Measurements from ENCODE around the gene ACOT12. TPM values are rescaled to one million over a fixed set of nuclear protein-coding genes. Genes with fewer than 3 reads are reported as not detected.

ACOT12 gene
- polyA plus RNA-seq, 3 donors: not detected

DNA sequence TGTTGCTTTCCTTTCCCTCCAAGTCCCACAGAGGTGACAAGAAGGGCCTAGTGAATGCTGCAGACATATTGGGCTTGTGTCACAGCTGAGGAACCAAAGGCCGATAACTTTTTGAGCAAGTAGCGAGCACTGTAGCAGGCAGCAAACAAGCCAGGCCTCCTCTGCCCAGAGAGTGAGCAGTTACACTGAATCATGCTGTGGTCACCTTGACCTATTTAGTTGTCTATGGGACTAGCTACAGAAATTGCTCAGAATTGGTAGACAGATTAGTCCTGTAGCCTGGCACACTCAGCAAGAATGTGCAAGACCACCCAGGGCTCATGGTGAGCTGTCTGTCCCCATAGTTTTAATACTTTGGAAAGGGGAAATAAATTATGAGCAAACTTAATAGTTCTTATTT, 67.4 kb downstream of the ACOT12 start:
- Mint-ChIP-seq H3K4me3 (no peak overlapping the region), H3K27me3 (ENCODE audit: low read depth in 3 of 3) (peaks cover 0 to 4% (median 2%) of the 10 kb centered on the region in 3 donors), H3K27ac (no peak overlapping the region), H3K4me1 (no peaks in the 10 kb centered on the region), H3K36me3 (no peaks in the 10 kb centered on the region), H3K9me3 (peaks cover 0 to 4% (median 0%) of the 10 kb centered on the region in 7 donors)
- 96% methylated on average over 2 of the region's 2 CpGs for WGBS (ENCODE audit: insufficient coverage)
- no peak overlapping the region for H2AFZ ChIP-seq (ENCODE audit: insufficient read depth, low read depth, low read length, poor library complexity, severe bottlenecking)
- no peak overlapping the region for H3K4me2 ChIP-seq (replicated peaks; ENCODE audit: extremely low read depth, low read length, poor library complexity, severe bottlenecking)
- no peak overlapping the region for H3K9ac ChIP-seq (ENCODE audit: insufficient read depth, low read length, poor library complexity, severe bottlenecking)
- H3K4me1 ChIP-seq (ENCODE audit: control insufficient read depth in 1 of 2, insufficient read depth in 2 of 2, low read length in 2 of 2): no peaks in the 10 kb centered on the region
- H3K27me3 ChIP-seq (ENCODE audit: control insufficient read depth in 2 of 2, insufficient read depth in 2 of 2, low read length in 2 of 2): no peaks in the 10 kb centered on the region
- TF ChIP-seq, protein P1, sequence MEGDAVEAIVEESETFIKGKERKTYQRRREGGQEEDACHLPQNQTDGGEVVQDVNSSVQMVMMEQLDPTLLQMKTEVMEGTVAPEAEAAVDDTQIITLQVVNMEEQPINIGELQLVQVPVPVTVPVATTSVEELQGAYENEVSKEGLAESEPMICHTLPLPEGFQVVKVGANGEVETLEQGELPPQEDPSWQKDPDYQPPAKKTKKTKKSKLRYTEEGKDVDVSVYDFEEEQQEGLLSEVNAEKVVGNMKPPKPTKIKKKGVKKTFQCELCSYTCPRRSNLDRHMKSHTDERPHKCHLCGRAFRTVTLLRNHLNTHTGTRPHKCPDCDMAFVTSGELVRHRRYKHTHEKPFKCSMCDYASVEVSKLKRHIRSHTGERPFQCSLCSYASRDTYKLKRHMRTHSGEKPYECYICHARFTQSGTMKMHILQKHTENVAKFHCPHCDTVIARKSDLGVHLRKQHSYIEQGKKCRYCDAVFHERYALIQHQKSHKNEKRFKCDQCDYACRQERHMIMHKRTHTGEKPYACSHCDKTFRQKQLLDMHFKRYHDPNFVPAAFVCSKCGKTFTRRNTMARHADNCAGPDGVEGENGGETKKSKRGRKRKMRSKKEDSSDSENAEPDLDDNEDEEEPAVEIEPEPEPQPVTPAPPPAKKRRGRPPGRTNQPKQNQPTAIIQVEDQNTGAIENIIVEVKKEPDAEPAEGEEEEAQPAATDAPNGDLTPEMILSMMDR (IDR thresholded peaks at IDR 0.05): no peak
- H3K9me3 ChIP-seq (replicated peaks in 1 of 2; ENCODE audit: control insufficient read depth in 1 of 2, insufficient read depth in 1 of 2, low read length in 2 of 2): no peaks in the 10 kb centered on the region
- no peak for DNase-seq
- no peaks in the 10 kb centered on the region for H3K36me3 ChIP-seq (replicated peaks in 1 of 2; ENCODE audit: control insufficient read depth in 1 of 2, insufficient read depth in 2 of 2, low read length in 2 of 2)
- H3K4me3 ChIP-seq (replicated peaks in 1 of 3; ENCODE audit: low read depth in 2 of 3, low read length in 3 of 3): no peak overlapping the region
- no peak overlapping the region for H3K27ac ChIP-seq (ENCODE audit: low read depth in 1 of 2, low read length in 2 of 2)
- no peaks in the 10 kb centered on the region for H3K79me2 ChIP-seq (ENCODE audit: insufficient read depth, low read length)
- intact Hi-C loops (cut with micrococcal nuclease): no loop called here
- H4K20me1 ChIP-seq (ENCODE audit: insufficient read depth, low read length): no peaks in the 10 kb centered on the region

DNA sequence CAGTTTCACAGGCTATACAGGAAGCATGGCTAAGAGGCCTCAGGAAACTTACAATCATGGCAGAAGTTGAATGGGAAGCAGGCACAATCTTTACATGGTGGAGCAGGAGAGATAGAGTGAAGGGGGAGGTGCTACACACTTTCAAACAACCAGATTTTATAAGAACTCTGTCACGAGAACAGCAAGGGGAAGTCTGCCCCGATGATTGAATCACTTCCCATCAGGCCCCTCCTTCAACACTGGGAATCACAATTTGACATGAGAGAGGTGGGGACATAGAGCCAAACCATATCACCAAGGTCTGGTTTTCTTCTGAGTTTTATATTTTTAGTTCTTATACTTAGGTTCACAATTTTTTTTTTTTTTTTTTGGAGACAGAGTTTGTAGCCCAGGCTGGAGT, 76.4 kb downstream of the ACOT12 start:
- Histone ChIP-seq H2AFZ (ENCODE audit: insufficient read depth, low read depth, low read length, poor library complexity, severe bottlenecking) (no peak overlapping the region), H3K4me3 (replicated peaks in 1 of 3; ENCODE audit: low read depth in 2 of 3, low read length in 3 of 3) (no peak overlapping the region), H3K27me3 (ENCODE audit: control insufficient read depth in 2 of 2, insufficient read depth in 2 of 2, low read length in 2 of 2) (no peaks in the 10 kb centered on the region), H3K27ac (ENCODE audit: low read depth in 1 of 2, low read length in 2 of 2) (no peak overlapping the region), H3K4me2 (replicated peaks; ENCODE audit: extremely low read depth, low read length, poor library complexity, severe bottlenecking) (no peak overlapping the region), H3K36me3 (replicated peaks in 1 of 2; ENCODE audit: control insufficient read depth in 1 of 2, insufficient read depth in 2 of 2, low read length in 2 of 2) (peaks cover 13 to 27% of the 10 kb centered on the region in 2 donors), H3K9me3 (replicated peaks in 1 of 2; ENCODE audit: control insufficient read depth in 1 of 2, insufficient read depth in 1 of 2, low read length in 2 of 2) (no peaks in the 10 kb centered on the region), H3K9ac (ENCODE audit: insufficient read depth, low read length, poor library complexity, severe bottlenecking) (no peak overlapping the region), H4K20me1 (ENCODE audit: insufficient read depth, low read length) (no peaks in the 10 kb centered on the region), H3K79me2 (ENCODE audit: insufficient read depth, low read length) (no peaks in the 10 kb centered on the region), H3K4me1 (ENCODE audit: control insufficient read depth in 1 of 2, insufficient read depth in 2 of 2, low read length in 2 of 2) (no peaks in the 10 kb centered on the region)
- H3K36me3 Mint-ChIP-seq: peaks cover 16 to 21% of the 10 kb centered on the region in 2 donors
- H3K4me1 Mint-ChIP-seq: peaks cover 6% of the 10 kb centered on the region
- peak overlapping the region in 1 of 7 donors; percentile 33 for H3K27ac Mint-ChIP-seq
- H3K9me3 Mint-ChIP-seq: peaks cover 0 to 3% (median 1%) of the 10 kb centered on the region in 7 donors
- no peaks in the 10 kb centered on the region for H3K27me3 Mint-ChIP-seq (ENCODE audit: low read depth in 3 of 3)
- peak in 2 of 3 donors; percentile 12 to 26 for DNase-seq
- TF ChIP-seq, protein P1 (IDR thresholded peaks at IDR 0.05): no peak
- no CpG with 5 or more reads among the region's 2 CpGs for WGBS (ENCODE audit: insufficient coverage)
- intact Hi-C loops (cut with micrococcal nuclease): no loop called here
- no peak overlapping the region for H3K4me3 Mint-ChIP-seq
